Activated CD4-positive, alpha-beta T cell treated with anti-CD3 and anti-CD28 coated beads for 36 hours (primary cell): Measurements from ENCODE around the gene SEMG2. TPM values are rescaled to one million over a fixed set of nuclear protein-coding genes. Genes with fewer than 3 reads are reported as not detected.

Experiments
- ATAC-seq: fragments of 200-7000 bp; cut with Tn5 transposase; one replicate; pipeline ENCODE4 v1.10.0; 2021; ENCODE audit warnings: mild to moderate bottlenecking, moderate library complexity
- CTCF ChIA-PET: fragments of 350-600 bp; sonication (Branson Sonifier 250); formaldehyde crosslinking; loops from one replicate; lab custom pipeline; 2021; ENCODE audit warnings: antibody characterized with exemption; lab: Charles Lee
- POLR2A ChIA-PET: fragments of 350-600 bp; sonication (Branson Sonifier 250); formaldehyde crosslinking; loops from one replicate; lab custom pipeline; 2021; ENCODE audit warnings: antibody characterized with exemption, inconsistent platforms; lab: Charles Lee
- DNase-seq: peaks from one replicate; pipeline ENCODE4 v3.0.0-alpha.2; 2020
- H3K27ac Mint-ChIP-seq: one replicate; pipeline ENCODE4 v1.8.0; 2021; ENCODE audit warnings: mixed read lengths
- H3K27me3 Mint-ChIP-seq: one replicate; pipeline ENCODE4 v1.8.0; 2021; ENCODE audit warnings: mixed read lengths
- H3K36me3 Mint-ChIP-seq: one replicate; pipeline ENCODE4 v1.8.0; 2021; ENCODE audit warnings: low read depth, mixed read lengths
- H3K4me1 Mint-ChIP-seq: one replicate; pipeline ENCODE4 v1.8.0; 2021; ENCODE audit warnings: mixed read lengths
- H3K4me3 Mint-ChIP-seq: one replicate; pipeline ENCODE4 v1.8.0; 2021; ENCODE audit warnings: mild to moderate bottlenecking, moderate library complexity, mixed read lengths
- H3K9me3 Mint-ChIP-seq: one replicate; pipeline ENCODE4 v1.8.0; 2021; ENCODE audit warnings: low read depth, mixed read lengths
- intact Hi-C, 2 experiments: fragments of 100-400 bp; cut with DNase I in 1 of 2; cut with micrococcal nuclease in 1 of 2; formaldehyde crosslinking; loops; one replicate each; pipeline versions ENCODE4 v1.14.2 to v1.15.1; 2022 to 2024; cut with DNase I, micrococcal nuclease
- total RNA-seq, 2 experiments: library from RNA; stranded (reverse); gene quantifications; one replicate each; pipeline ENCODE4 v1.2.3, GENCODE V29; 2021

The SEMG2 gene
- total RNA-seq, 2 experiments from 2014 or later: not detected

- CTCF ChIA-PET: interaction anchor here (1.0 kb wide), 1 partner anchor 123 kb away, joined by 4 read pairs; no protein-coding TSS in a partner anchor
- ATAC-seq (no peak), DNase-seq (peak; percentile 34)
- intact Hi-C loops: loop anchor here in 1 of 2 experiments (5.0 kb wide), 1 partner anchor 56 kb away; no protein-coding TSS in a partner anchor
- Mint-ChIP-seq H3K4me1 (no peaks in the 10 kb centered on the region), H3K4me3 (no peak overlapping the region), H3K27ac (no peak overlapping the region), H3K27me3 (peaks cover 33% of the 10 kb centered on the region), H3K36me3 (no peaks in the 10 kb centered on the region), H3K9me3 (peaks cover 8% of the 10 kb centered on the region)
- POLR2A ChIA-PET: no interaction called here
These were observed 14.8 kb downstream of the SEMG2 start for GRCh38 chr20:45235995-45236394.

- ChIA-PET POLR2A (interaction anchor here (0.7 kb wide), 1 partner anchor 33 kb away, joined by 9 read pairs; no protein-coding TSS in a partner anchor), CTCF (no interaction called here)
- Mint-ChIP-seq H3K4me1 (no peaks in the 10 kb centered on the region), H3K4me3 (no peak overlapping the region), H3K27me3 (peaks cover 32% of the 10 kb centered on the region), H3K9me3 (peaks cover 8% of the 10 kb centered on the region), H3K27ac (no peak overlapping the region), H3K36me3 (no peaks in the 10 kb centered on the region)
- DNase-seq (no peak), ATAC-seq (no peak)
- intact Hi-C loops: loop anchor here in 1 of 2 experiments (5.0 kb wide), 1 partner anchor 54 kb away; no protein-coding TSS in a partner anchor
These were observed 17.0 kb downstream of the SEMG2 start for GRCh38 chr20:45238139-45238538.

- ATAC-seq: no peak
- H3K27ac Mint-ChIP-seq: no peak overlapping the region
- POLR2A ChIA-PET: no interaction called here
- no peak overlapping the region for H3K4me3 Mint-ChIP-seq
- H3K36me3 Mint-ChIP-seq: no peaks in the 10 kb centered on the region
- H3K27me3 Mint-ChIP-seq: peaks cover 47% of the 10 kb centered on the region
- CTCF ChIA-PET: interaction anchor here (0.5 to 1.4 kb wide), 3 partner anchors 13 to 48 kb away, joined by 3 to 5 read pairs (median 4); no protein-coding TSS in a partner anchor
- no peaks in the 10 kb centered on the region for H3K4me1 Mint-ChIP-seq
- no peaks in the 10 kb centered on the region for H3K9me3 Mint-ChIP-seq
- no peak for DNase-seq
- intact Hi-C loops: no loop called here
These were observed 24.9 kb downstream of the SEMG2 start for GRCh38 chr20:45246109-45246508.

- intact Hi-C loops: no loop called here
- no peak overlapping the region for H3K4me3 Mint-ChIP-seq
- H3K36me3 Mint-ChIP-seq: no peaks in the 10 kb centered on the region
- H3K27me3 Mint-ChIP-seq: peaks cover 48% of the 10 kb centered on the region
- no peaks in the 10 kb centered on the region for H3K9me3 Mint-ChIP-seq
- H3K4me1 Mint-ChIP-seq: no peaks in the 10 kb centered on the region
- H3K27ac Mint-ChIP-seq: no peak overlapping the region
- ATAC-seq: no peak
- POLR2A ChIA-PET: no interaction called here
- CTCF ChIA-PET: no interaction called here
- no peak for DNase-seq
These were observed 26.7 kb downstream of the SEMG2 start for GRCh38 chr20:45247865-45248264.

- intact Hi-C loops: no loop called here
- H3K36me3 Mint-ChIP-seq: no peaks in the 10 kb centered on the region
- ChIA-PET CTCF (no interaction called here), POLR2A (no interaction called here)
- H3K27ac Mint-ChIP-seq: no peak overlapping the region
- H3K4me3 Mint-ChIP-seq: no peak overlapping the region
- DNase-seq: no peak
- no peak for ATAC-seq
- no peaks in the 10 kb centered on the region for H3K4me1 Mint-ChIP-seq
- no peaks in the 10 kb centered on the region for H3K9me3 Mint-ChIP-seq
- H3K27me3 Mint-ChIP-seq: peaks cover 46% of the 10 kb centered on the region
These were observed 27.4 kb downstream of the SEMG2 start for GRCh38 chr20:45248609-45249008.

GRCh38 chr20:45251884-45252560 is 30.8 kb downstream of the SEMG2 start:
- ChIA-PET CTCF (interaction anchor here (0.5 to 0.7 kb wide), 2 partner anchors 22 to 39 kb away, joined by 3 to 4 read pairs; no protein-coding TSS in a partner anchor), POLR2A (no interaction called here)
- DNase-seq: no peak
- no peaks in the 10 kb centered on the region for H3K36me3 Mint-ChIP-seq
- H3K4me3 Mint-ChIP-seq: no peak overlapping the region
- H3K4me1 Mint-ChIP-seq: no peaks in the 10 kb centered on the region
- intact Hi-C loops: no loop called here
- H3K9me3 Mint-ChIP-seq: no peaks in the 10 kb centered on the region
- no peak overlapping the region for H3K27ac Mint-ChIP-seq
- H3K27me3 Mint-ChIP-seq: peaks cover 40% of the 10 kb centered on the region
- no peak for ATAC-seq

GRCh38 chr20:45253261-45253660 is 32.1 kb downstream of the SEMG2 start:
- CTCF ChIA-PET: interaction anchor here (0.6 to 1.1 kb wide), 2 partner anchors 40 to 257 kb away, joined by 3 read pairs; no protein-coding TSS in a partner anchor
- Mint-ChIP-seq H3K9me3 (no peaks in the 10 kb centered on the region), H3K4me1 (no peaks in the 10 kb centered on the region), H3K27me3 (peaks cover 33% of the 10 kb centered on the region), H3K36me3 (no peaks in the 10 kb centered on the region), H3K27ac (no peak overlapping the region), H3K4me3 (no peak overlapping the region)
- intact Hi-C loops: no loop called here
- POLR2A ChIA-PET: no interaction called here
- ATAC-seq: no peak
- no peak for DNase-seq

GRCh38 chr20:45254383-45255262 is 33.5 kb downstream of the SEMG2 start, which contains the start of gene SLPI:
Gene SLPI, minus strand, starts transcription at chr20:45254564. Its CDS starts 21 bp downstream, at chr20:45254543.
- H3K36me3 Mint-ChIP-seq: no peaks in the 10 kb centered on the region
- DNase-seq (no peak), ATAC-seq (peak; percentile 36)
- POLR2A ChIA-PET: no interaction called here
- intact Hi-C loops: no loop called here
- H3K4me1 Mint-ChIP-seq: no peaks in the 10 kb centered on the region
- H3K9me3 Mint-ChIP-seq: no peaks in the 10 kb centered on the region
- CTCF ChIA-PET: interaction anchor here (1.0 to 1.5 kb wide), 2 partner anchors 36 to 39 kb away, joined by 5 read pairs; no protein-coding TSS in a partner anchor
- no peak within 1 kb of the TSS for H3K27ac Mint-ChIP-seq
- H3K27me3 Mint-ChIP-seq: peaks cover 32% of the 10 kb centered on the region
- H3K4me3 Mint-ChIP-seq: no peak within 1 kb of the TSS

- ChIA-PET CTCF (no interaction called here), POLR2A (no interaction called here)
- H3K4me1 Mint-ChIP-seq: no peaks in the 10 kb centered on the region
- no peaks in the 10 kb centered on the region for H3K9me3 Mint-ChIP-seq
- ATAC-seq (no peak), DNase-seq (no peak)
- H3K27me3 Mint-ChIP-seq: peaks cover 25% of the 10 kb centered on the region
- H3K36me3 Mint-ChIP-seq: no peaks in the 10 kb centered on the region
- intact Hi-C loops: no loop called here
- H3K27ac Mint-ChIP-seq: no peak overlapping the region
- no peak overlapping the region for H3K4me3 Mint-ChIP-seq
These were observed 36.0 kb downstream of the SEMG2 start for GRCh38 chr20:45257161-45257560.

GRCh38 chr20:45257711-45258110 is 36.5 kb downstream of the SEMG2 start:
- DNase-seq: no peak
- intact Hi-C loops: no loop called here
- no peaks in the 10 kb centered on the region for H3K36me3 Mint-ChIP-seq
- ATAC-seq: no peak
- H3K27me3 Mint-ChIP-seq: peaks cover 21% of the 10 kb centered on the region
- no peak overlapping the region for H3K27ac Mint-ChIP-seq
- ChIA-PET CTCF (interaction anchor here (0.6 kb wide), 1 partner anchor 87 kb away, joined by 3 read pairs; no protein-coding TSS in a partner anchor), POLR2A (no interaction called here)
- no peak overlapping the region for H3K4me3 Mint-ChIP-seq
- no peaks in the 10 kb centered on the region for H3K9me3 Mint-ChIP-seq
- H3K4me1 Mint-ChIP-seq: no peaks in the 10 kb centered on the region

- Mint-ChIP-seq H3K9me3 (no peaks in the 10 kb centered on the region), H3K36me3 (no peaks in the 10 kb centered on the region), H3K4me1 (no peaks in the 10 kb centered on the region), H3K4me3 (no peak overlapping the region), H3K27me3 (peaks cover 24% of the 10 kb centered on the region), H3K27ac (no peak overlapping the region)
- DNase-seq (no peak), ATAC-seq (no peak)
- ChIA-PET CTCF (interaction anchor here (0.6 to 1.4 kb wide), 2 partner anchors 12 to 88 kb away, joined by 3 read pairs; no protein-coding TSS in a partner anchor), POLR2A (no interaction called here)
- intact Hi-C loops: no loop called here
These were observed 37.1 kb downstream of the SEMG2 start for GRCh38 chr20:45258259-45258658.
